ENCODE results near the gene ACVR2A. TPM values are rescaled to one million over a fixed set of nuclear protein-coding genes. Genes with fewer than 3 reads are reported as not detected.

Gene ACVR2A
- total RNA-seq = 1 to 10 TPM; 1.9 to 2.5 TPM

DNA sequence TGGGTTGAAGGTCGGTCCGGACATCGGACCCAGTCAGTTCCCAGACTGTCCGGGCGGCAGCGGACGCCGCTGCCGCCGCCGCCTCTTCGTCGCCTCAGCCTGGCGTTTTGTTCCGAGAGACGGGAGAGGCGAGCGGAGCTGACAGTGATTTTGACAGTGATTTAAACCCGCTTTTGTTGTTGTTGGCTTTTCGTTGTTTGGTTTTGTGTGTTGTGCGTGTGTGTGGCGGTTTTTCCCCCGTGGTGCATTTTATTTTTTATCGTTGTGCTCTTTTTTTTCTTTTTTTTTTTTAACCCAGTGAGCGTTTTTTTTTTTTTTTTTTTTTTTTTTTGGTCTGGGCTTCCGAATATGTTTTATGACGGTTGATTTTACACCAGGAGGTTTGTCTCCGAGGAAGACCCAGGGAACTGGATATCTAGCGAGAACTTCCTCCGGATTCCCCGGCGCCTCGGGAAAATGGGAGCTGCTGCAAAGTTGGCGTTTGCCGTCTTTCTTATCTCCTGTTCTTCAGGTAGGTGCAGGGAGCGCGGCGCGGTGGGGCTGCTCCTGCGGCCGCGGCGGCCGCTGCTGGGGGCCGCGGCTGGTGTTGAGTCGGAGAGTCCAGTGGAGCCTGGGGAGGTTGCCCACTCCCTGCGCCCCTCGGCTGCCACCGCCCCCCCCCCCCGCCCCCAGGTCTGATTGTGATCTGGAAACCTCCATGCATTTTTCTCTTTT, at the start of gene ACVR2A:
TSS of gene ACVR2A (plus strand) at position 333 of the 714 bp plus-strand sequence. CDS start at position 457, 124 bp downstream.
- H3K27ac Mint-ChIP-seq = peak within 1 kb of the TSS; percentile 95
- peaks cover 12% of the 10 kb centered on the region for H3K36me3 Mint-ChIP-seq (ENCODE audit: low read depth)
- peaks cover 25% of the 10 kb centered on the region for H3K4me1 Mint-ChIP-seq
- ATAC-seq (replicated peaks) = peak; percentile 31
- H3K9me3 Mint-ChIP-seq = no peaks in the 10 kb centered on the region
- H3K27me3 Mint-ChIP-seq = peaks cover 4% of the 10 kb centered on the region
- peak within 1 kb of the TSS; percentile 88 for H3K4me3 Mint-ChIP-seq

DNA sequence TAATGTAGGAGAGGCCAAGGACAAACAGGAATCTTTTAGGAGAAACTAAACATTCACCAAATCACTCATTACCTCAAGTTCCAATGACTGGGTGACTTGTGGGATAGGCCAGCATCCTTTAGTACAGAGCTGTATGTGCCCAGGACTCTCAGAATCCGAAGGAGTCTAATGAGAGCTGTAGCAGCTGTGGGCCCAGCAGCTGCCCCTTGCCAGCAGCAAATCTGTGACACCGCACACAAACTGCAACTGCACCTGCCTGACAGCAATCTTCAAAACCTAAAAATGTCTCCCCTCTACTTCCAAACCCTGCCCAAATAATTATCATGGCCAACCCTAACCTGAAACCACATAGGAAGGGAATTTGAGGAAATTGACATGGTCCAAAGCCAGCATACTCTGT, 44.5 kb upstream of the ACVR2A start:
- Mint-ChIP-seq H3K4me1 (peaks cover 7% of the 10 kb centered on the region), H3K27me3 (peaks cover 3% of the 10 kb centered on the region), H3K36me3 (ENCODE audit: low read depth) (no peaks in the 10 kb centered on the region), H3K9me3 (no peaks in the 10 kb centered on the region), H3K4me3 (no peak overlapping the region), H3K27ac (no peak overlapping the region)
- ATAC-seq (replicated peaks) = no peak

DNA sequence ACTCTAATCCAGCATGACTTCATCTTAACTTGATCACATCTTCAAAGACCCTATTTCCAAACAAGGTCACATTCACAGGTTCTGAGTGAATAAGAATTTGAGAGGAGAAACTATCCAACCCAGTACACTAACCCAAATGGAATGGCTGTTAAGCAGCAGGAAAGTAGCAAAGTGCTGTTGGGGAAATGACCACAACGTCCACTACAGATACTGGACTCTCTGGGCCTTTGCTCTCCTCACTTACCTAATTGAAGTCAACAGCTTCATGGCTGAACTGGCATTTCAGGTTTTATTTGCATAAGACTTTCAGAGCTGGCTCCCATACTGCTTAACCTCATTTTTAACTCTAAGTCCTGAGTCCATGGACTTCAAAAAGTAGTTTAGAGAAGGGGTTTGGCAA, 38.0 kb upstream of the ACVR2A start:
- Mint-ChIP-seq H3K27me3 (peaks cover 3% of the 10 kb centered on the region), H3K9me3 (no peaks in the 10 kb centered on the region), H3K27ac (no peak overlapping the region), H3K4me1 (no peaks in the 10 kb centered on the region), H3K36me3 (ENCODE audit: low read depth) (no peaks in the 10 kb centered on the region), H3K4me3 (no peak overlapping the region)
- no peak for ATAC-seq (replicated peaks)

DNA sequence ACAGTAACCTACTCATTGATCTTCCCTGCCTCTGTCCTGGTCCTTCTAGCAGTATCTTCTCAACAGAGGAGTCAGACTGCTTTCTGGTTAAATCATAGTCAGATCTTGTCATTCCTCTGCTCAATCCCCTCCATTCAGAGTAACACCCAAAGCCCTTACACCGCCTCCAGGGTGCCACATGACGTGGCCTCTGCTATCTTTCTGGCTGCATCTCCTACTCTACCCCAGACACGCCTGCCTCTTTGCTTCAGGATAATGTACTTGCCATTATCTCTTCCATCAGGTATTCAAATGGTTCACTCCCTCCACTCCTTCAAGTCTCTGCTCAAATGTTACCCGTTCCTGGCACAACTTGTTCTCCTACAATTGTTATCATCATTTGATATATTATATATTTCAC, 36.3 kb upstream of the ACVR2A start:
- no peaks in the 10 kb centered on the region for H3K9me3 Mint-ChIP-seq
- no peak for ATAC-seq (replicated peaks)
- H3K27ac Mint-ChIP-seq = no peak overlapping the region
- peaks cover 3% of the 10 kb centered on the region for H3K27me3 Mint-ChIP-seq
- H3K4me3 Mint-ChIP-seq = no peak overlapping the region
- no peaks in the 10 kb centered on the region for H3K36me3 Mint-ChIP-seq (ENCODE audit: low read depth)
- H3K4me1 Mint-ChIP-seq = no peaks in the 10 kb centered on the region

DNA sequence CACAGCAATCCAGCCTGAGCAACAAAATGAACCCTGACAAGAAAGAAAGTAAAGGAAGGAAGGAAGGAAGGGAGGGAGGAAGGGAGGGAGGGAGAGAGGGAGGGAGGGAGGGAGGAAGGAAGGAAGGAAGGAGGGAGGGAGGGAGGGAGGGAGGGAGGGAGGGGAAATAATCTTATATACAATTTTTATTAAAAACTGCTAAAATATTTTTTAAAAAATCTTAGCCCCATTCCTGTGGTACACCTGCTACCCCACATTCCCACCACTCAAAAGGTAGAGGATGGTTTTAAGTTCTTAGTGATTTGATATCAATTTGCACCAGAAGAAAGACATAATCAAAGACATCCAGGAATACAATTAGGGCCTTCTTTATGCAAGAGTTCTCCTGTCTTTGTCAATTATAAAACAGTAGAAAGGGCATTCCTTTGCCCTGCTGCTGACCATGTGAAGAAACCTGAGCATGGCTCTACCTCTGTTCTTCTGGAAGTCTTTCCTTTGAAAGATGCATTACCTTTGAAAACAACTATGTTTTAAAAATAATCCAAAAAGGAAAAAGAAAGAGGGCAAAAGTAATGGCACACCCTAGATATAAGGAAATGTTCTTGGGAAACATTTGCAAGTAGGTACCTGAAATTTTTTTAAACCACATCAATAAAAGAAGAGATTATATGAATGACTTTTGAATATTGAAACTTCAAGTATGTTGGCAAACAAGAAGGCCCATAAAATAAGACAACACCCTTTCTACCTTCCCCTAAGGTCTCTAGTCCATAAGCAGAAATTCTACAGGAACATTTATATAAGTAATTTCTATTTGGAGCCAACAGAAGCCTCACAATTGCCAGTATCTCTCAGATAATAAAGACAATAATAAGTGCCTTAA, 33.7 kb upstream of the ACVR2A start:
- H3K27me3 Mint-ChIP-seq = no peaks in the 10 kb centered on the region

DNA sequence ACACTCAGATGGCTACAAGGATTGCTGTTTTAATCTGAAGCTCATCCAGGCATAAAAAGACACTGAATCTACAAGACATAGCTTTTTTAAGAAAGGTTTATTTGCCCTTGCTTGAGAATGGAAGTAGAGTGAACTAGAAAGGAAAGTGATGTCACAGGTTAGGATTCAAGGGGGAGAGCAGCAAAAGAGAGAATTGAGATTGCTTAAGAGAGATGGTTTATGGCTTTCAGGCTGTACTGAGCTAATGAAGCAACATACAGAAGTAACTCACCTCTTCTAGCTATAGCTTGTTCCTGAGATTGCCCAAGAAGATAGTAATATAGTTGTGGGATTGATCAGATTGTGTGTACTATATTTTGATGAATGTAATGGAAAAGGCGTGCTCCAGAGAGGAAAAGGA, 26.1 kb upstream of the ACVR2A start:
- H3K4me3 Mint-ChIP-seq = no peak overlapping the region
- no peak for ATAC-seq (replicated peaks)
- H3K4me1 Mint-ChIP-seq = no peaks in the 10 kb centered on the region
- H3K9me3 Mint-ChIP-seq = no peaks in the 10 kb centered on the region
- H3K36me3 Mint-ChIP-seq (ENCODE audit: low read depth) = no peaks in the 10 kb centered on the region
- peaks cover 3% of the 10 kb centered on the region for H3K27me3 Mint-ChIP-seq
- H3K27ac Mint-ChIP-seq = no peak overlapping the region

More for the DNA sequence above, 33.7 kb upstream of the ACVR2A start:
- no peaks in the 10 kb centered on the region for H3K9me3 Mint-ChIP-seq
- H3K36me3 Mint-ChIP-seq (ENCODE audit: low read depth) = no peaks in the 10 kb centered on the region
- H3K27ac Mint-ChIP-seq = no peak overlapping the region
- ATAC-seq (replicated peaks) = no peak
- no peak overlapping the region for H3K4me3 Mint-ChIP-seq
- no peaks in the 10 kb centered on the region for H3K4me1 Mint-ChIP-seq

DNA sequence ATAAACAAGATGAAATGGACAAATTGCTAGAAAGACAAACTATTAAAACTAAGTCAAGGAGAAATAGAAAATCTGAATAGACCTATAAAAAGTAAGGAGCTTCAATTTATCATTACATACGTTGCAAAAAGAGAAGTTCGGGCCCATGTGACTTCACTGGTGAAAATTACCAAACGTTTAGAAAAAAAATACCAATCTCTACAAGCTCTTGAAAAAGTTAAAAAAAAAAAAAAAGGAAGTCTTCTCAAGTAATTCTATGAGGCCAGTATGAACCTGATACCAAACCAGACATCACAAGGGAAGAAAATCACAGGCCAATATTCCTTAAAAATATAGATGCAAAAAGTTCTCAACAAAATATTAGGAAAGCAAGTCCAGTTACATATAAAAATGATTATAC, 20.2 kb upstream of the ACVR2A start:
- H3K36me3 Mint-ChIP-seq (ENCODE audit: low read depth) = no peaks in the 10 kb centered on the region
- ATAC-seq (replicated peaks) = no peak
- no peaks in the 10 kb centered on the region for H3K4me1 Mint-ChIP-seq
- H3K4me3 Mint-ChIP-seq = no peak overlapping the region
- no peaks in the 10 kb centered on the region for H3K27me3 Mint-ChIP-seq
- no peaks in the 10 kb centered on the region for H3K9me3 Mint-ChIP-seq
- H3K27ac Mint-ChIP-seq = no peak overlapping the region

DNA sequence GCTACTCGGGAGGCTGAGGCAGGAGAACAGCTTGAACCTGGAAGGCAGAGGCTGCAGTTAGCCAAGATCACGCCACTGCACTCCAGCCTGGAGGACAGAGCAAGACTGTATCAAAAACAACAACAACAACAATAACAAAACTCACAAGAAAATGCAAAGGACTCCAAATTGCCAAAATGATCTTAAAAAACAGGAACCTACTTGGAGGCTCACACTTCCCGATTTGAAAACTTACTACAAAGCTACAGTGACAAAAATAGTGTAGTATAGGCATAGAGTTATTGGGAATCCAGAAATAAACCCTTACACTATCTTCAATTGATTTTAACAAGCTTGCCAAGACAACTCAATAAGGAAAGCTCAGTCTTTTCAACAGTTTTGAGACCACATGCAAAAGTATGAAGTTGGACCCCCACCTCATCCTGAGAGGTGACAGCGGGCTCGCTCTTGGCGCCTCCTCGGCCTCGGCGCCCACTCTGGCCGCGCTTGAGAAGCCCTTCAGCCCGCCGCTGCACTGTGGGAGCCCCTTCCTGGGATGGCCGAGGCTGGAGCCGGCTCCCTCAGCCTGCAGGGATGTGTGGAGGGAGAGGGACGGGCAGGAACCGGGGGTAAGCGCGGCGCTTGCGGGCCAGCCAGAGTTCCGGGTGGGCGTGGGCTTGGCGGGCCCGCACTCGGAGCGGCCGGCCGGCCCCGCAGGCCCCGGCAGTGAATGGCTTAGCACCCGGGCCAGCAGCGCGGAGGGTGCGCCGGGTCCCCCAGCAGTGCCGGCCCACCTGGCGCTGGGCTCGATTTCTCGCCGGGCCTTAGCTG, 18.3 kb upstream of the ACVR2A start:
- H3K4me3 Mint-ChIP-seq = no peak overlapping the region
- H3K9me3 Mint-ChIP-seq = no peaks in the 10 kb centered on the region
- H3K27me3 Mint-ChIP-seq = no peaks in the 10 kb centered on the region
- no peak overlapping the region for H3K27ac Mint-ChIP-seq
- H3K36me3 Mint-ChIP-seq (ENCODE audit: low read depth) = no peaks in the 10 kb centered on the region
- ATAC-seq (replicated peaks) = no peak
- H3K4me1 Mint-ChIP-seq = no peaks in the 10 kb centered on the region

DNA sequence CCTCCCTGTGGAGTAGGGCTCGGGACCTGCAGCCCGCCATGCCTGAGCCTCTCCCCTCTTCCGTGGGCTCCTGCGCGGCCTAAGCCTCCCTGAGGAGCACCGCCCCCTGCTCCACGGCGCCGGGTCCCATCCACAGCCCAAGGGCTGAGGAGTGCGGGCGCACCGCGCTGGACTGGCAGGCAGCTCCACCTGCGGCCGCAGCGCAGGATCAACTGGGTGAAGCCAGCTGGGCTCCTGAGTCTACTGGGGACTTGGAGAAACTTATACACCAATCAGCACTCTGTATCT, 17.8 kb upstream of the ACVR2A start:
- no peak overlapping the region for H3K4me3 Mint-ChIP-seq

DNA sequence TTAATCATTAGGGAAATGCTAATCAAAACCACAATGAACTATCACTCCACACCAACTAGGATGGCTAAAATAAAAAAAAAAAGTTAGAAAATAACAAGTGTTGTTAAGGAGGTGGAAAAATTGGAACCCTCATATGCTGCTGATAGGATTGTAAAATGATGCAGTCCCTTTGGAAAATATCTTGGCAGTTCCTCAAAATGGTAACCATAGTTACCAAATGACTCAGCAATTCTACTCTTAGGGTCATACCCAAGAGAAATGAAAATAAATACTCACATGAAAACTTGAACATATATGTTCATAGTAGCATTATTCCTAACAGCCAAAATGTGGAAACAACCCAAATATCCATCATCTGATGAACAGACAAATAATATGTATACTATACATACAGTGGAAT, 15.7 kb upstream of the ACVR2A start:
- H3K4me3 Mint-ChIP-seq = no peak overlapping the region
- no peak for ATAC-seq (replicated peaks)
- no peaks in the 10 kb centered on the region for H3K36me3 Mint-ChIP-seq (ENCODE audit: low read depth)
- H3K27me3 Mint-ChIP-seq = no peaks in the 10 kb centered on the region
- H3K9me3 Mint-ChIP-seq = no peaks in the 10 kb centered on the region
- H3K27ac Mint-ChIP-seq = no peak overlapping the region
- H3K4me1 Mint-ChIP-seq = no peaks in the 10 kb centered on the region

More for the DNA sequence above, 17.8 kb upstream of the ACVR2A start:
- ATAC-seq (replicated peaks) = no peak
- no peaks in the 10 kb centered on the region for H3K36me3 Mint-ChIP-seq (ENCODE audit: low read depth)
- no peaks in the 10 kb centered on the region for H3K4me1 Mint-ChIP-seq
- no peaks in the 10 kb centered on the region for H3K9me3 Mint-ChIP-seq
- no peaks in the 10 kb centered on the region for H3K27me3 Mint-ChIP-seq
- no peak overlapping the region for H3K27ac Mint-ChIP-seq

DNA sequence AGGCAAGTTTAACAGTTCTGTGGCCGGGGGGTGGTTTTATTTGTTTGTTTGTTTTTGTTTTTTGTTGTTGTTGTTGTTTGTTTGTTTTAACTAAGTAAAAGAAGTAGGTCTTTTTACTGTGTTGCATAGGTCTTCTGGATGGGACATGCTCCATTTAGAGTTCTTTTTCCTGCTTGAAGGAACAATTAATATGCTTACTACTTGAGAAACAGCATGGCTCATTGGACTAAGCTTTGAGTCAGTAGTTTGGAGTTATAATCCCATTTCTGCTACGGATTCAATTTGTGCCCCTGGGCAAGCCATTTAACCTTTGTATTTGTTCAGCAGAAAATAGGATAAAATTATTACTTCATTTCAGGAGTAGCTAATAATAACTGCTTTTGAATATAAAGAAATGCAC, 8.7 kb upstream of the ACVR2A start:
- Mint-ChIP-seq H3K27me3 (no peaks in the 10 kb centered on the region), H3K4me3 (no peak overlapping the region), H3K9me3 (no peaks in the 10 kb centered on the region), H3K27ac (no peak overlapping the region), H3K4me1 (no peaks in the 10 kb centered on the region), H3K36me3 (ENCODE audit: low read depth) (no peaks in the 10 kb centered on the region)
- no peak for ATAC-seq (replicated peaks)

DNA sequence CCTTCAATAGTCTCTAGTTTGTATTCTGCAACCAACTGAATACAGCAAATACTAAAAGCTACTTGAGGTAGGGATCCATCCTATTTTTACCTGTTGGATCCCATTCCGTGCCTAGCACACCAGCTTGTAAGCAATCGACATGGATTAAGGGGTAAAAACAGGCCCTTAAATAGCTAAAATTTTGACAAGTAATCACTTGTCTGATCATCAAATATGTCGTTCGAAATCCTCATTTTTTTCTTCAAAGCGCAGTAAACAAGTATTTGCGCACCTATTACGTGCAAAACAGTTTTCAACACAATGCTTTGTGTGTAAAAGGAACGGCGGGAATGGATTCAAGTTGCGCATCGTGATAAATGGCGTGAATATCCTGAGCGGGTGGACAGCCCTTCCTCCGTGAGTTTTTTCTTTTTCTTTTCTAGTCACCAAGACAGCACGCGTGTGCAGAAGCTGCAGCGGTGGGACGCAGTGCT, 1.4 kb upstream of the ACVR2A start:
- H3K4me3 Mint-ChIP-seq = peak overlapping the region; percentile 88
- peak overlapping the region; percentile 52 for H3K27ac Mint-ChIP-seq
- H3K27me3 Mint-ChIP-seq = peaks cover 4% of the 10 kb centered on the region
- no peak for ATAC-seq (replicated peaks)
- H3K36me3 Mint-ChIP-seq (ENCODE audit: low read depth) = peaks cover 12% of the 10 kb centered on the region
- no peaks in the 10 kb centered on the region for H3K9me3 Mint-ChIP-seq
- H3K4me1 Mint-ChIP-seq = peaks cover 24% of the 10 kb centered on the region

DNA sequence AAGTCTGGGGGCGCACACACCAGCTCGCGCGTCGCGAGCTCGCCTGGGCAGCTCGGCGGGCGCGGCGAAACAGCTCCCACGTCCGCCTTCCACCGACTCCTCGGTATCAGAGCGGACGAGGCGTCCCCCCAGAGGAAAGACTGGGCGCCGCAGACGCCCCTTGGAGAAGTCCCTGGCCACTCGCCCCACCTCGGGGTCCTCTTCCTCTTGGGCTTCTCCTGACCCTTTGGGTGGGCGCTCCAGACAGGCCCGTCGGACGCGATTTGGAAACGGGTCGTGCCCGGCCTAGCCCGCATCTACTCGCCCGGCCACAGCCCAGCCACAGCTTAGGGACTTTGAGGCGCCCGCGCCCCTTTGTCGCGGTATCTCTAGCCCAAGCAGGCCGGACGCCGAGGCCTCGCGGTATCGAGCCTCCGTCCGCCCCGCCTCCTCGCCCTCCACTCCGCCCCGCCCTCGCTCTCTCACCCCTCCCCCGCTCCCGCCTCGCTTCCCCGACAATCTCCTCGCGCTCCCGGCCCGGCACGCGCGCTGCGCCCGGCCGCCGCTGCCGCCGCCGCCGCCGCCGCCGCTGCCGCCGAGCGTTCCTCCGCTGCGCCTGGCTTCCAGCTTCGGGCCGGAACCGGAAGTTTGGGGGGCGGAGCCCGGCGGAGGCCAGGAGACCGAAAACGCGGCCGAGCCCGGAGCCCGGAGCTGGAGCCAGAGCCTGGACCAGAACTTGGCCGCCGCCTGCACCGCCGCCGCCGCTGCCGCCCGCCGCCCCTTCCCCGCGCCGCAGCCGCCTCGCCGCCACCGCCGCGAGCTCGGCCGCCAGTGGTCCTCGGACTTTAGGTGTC, 749 bp upstream of the ACVR2A start:
- peak; percentile 80 for ATAC-seq (replicated peaks)
- peaks cover 4% of the 10 kb centered on the region for H3K27me3 Mint-ChIP-seq
- peak overlapping the region; percentile 88 for H3K4me3 Mint-ChIP-seq

More for the DNA sequence above, 749 bp upstream of the ACVR2A start:
- H3K27ac Mint-ChIP-seq = peak overlapping the region; percentile 95
- H3K9me3 Mint-ChIP-seq = no peaks in the 10 kb centered on the region
- H3K36me3 Mint-ChIP-seq (ENCODE audit: low read depth) = peaks cover 12% of the 10 kb centered on the region
- H3K4me1 Mint-ChIP-seq = peaks cover 24% of the 10 kb centered on the region

Data from activated T-helper 17 cell treated with anti-CD3 and anti-CD28 coated beads, Interleukin-2, amount 50 U/mL, for 72 hours (primary cell).